Panc1 (cell line): Measurements from ENCODE around the gene SSH2.

Source experiments
- POLR2AphosphoS5 ChIP-seq: IDR thresholded peaks from 2 replicates; pipeline ENCODE4 v1.6.1; 2012; ENCODE audit warnings: mild to moderate bottlenecking, low read depth, low read length, moderate library complexity
- SIN3A ChIP-seq: IDR thresholded peaks from 2 replicates; pipeline ENCODE4 v1.6.1; 2012; ENCODE audit warnings: low read depth, mild to moderate bottlenecking, low read length, moderate library complexity, borderline replicate concordance; ENCODE audit not compliant: insufficient read depth
- TCF7L2 ChIP-seq: IDR thresholded peaks from 2 replicates; pipeline ENCODE4 v1.6.1; 2011; ENCODE audit warnings: mild to moderate bottlenecking, low read depth, low read length, inconsistent platforms
- TF ChIP-seq, protein P1 (sequence below): fragments of 450-650 bp; IDR thresholded peaks from 2 replicates; pipeline ENCODE4 v1.5.1; 2017; ENCODE audit warnings: mild to moderate bottlenecking
- TF ChIP-seq, protein P2 (sequence below), 2 experiments: IDR thresholded peaks; 2 replicates each; pipeline ENCODE4 v1.6.1; 2011 to 2012; ENCODE audit warnings: low read depth in 2 of 2, control low read depth in 1 of 2, low read length in 1 of 2, mild to moderate bottlenecking in 1 of 2, moderate library complexity in 1 of 2; ENCODE audit not compliant: insufficient read depth in 1 of 2

DNA sequence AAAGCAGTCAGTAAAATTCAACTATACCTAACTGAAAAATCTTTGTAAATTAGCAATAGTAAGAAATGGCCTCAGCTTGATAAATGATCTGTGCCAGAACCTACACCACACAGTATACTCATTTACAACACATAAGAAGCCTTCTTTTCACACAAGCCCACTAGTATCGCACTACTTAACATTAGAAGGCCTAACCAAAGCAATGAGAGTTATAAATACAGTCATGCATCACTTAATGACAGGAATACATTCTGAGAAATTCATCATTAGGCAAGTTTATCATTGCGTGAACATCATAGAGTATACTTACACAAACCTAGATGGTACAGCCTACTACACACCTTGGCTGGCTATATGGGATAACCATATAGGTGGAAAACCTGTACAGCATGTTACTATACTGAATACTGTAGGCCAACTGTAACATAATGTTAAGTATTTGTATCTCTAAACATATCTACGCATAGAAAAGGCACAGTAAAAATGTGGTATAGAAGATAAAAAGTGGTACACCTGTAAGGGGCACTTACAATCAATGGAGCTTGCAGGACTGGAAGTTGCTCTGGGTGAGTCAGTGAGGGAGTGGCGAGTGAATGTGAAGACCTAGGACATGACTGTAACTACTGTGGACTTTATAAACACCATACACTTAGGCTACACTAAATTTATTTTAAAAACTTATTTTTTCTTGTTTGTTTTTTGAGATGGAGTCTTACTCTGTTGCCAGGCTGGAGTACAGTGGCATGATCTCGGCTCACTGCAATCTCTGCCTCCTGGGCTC lies 180.8 kb downstream of the SSH2 start:
- TF ChIP-seq, protein P1, sequence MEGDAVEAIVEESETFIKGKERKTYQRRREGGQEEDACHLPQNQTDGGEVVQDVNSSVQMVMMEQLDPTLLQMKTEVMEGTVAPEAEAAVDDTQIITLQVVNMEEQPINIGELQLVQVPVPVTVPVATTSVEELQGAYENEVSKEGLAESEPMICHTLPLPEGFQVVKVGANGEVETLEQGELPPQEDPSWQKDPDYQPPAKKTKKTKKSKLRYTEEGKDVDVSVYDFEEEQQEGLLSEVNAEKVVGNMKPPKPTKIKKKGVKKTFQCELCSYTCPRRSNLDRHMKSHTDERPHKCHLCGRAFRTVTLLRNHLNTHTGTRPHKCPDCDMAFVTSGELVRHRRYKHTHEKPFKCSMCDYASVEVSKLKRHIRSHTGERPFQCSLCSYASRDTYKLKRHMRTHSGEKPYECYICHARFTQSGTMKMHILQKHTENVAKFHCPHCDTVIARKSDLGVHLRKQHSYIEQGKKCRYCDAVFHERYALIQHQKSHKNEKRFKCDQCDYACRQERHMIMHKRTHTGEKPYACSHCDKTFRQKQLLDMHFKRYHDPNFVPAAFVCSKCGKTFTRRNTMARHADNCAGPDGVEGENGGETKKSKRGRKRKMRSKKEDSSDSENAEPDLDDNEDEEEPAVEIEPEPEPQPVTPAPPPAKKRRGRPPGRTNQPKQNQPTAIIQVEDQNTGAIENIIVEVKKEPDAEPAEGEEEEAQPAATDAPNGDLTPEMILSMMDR = no peak
- TF ChIP-seq POLR2AphosphoS5 (no peak), TCF7L2 (no peak), SIN3A (no peak)
- TF ChIP-seq, protein P2, sequence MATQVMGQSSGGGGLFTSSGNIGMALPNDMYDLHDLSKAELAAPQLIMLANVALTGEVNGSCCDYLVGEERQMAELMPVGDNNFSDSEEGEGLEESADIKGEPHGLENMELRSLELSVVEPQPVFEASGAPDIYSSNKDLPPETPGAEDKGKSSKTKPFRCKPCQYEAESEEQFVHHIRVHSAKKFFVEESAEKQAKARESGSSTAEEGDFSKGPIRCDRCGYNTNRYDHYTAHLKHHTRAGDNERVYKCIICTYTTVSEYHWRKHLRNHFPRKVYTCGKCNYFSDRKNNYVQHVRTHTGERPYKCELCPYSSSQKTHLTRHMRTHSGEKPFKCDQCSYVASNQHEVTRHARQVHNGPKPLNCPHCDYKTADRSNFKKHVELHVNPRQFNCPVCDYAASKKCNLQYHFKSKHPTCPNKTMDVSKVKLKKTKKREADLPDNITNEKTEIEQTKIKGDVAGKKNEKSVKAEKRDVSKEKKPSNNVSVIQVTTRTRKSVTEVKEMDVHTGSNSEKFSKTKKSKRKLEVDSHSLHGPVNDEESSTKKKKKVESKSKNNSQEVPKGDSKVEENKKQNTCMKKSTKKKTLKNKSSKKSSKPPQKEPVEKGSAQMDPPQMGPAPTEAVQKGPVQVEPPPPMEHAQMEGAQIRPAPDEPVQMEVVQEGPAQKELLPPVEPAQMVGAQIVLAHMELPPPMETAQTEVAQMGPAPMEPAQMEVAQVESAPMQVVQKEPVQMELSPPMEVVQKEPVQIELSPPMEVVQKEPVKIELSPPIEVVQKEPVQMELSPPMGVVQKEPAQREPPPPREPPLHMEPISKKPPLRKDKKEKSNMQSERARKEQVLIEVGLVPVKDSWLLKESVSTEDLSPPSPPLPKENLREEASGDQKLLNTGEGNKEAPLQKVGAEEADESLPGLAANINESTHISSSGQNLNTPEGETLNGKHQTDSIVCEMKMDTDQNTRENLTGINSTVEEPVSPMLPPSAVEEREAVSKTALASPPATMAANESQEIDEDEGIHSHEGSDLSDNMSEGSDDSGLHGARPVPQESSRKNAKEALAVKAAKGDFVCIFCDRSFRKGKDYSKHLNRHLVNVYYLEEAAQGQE (IDR thresholded peaks at IDR 0.05; ENCODE audit: insufficient read depth in 1 of 2, low read depth in 2 of 2, low read length in 1 of 2) = no peak
